ENCODE data around the gene SMIM33. TPM values are rescaled to one million over a fixed set of nuclear protein-coding genes. Genes with fewer than 3 reads are reported as not detected.

Gene SMIM33
- total and polyA plus RNA-seq, 2 donors (not counting 1 experiment from before 2014, with no cell fraction given), result not detected

- TF ChIP-seq, protein P1, sequence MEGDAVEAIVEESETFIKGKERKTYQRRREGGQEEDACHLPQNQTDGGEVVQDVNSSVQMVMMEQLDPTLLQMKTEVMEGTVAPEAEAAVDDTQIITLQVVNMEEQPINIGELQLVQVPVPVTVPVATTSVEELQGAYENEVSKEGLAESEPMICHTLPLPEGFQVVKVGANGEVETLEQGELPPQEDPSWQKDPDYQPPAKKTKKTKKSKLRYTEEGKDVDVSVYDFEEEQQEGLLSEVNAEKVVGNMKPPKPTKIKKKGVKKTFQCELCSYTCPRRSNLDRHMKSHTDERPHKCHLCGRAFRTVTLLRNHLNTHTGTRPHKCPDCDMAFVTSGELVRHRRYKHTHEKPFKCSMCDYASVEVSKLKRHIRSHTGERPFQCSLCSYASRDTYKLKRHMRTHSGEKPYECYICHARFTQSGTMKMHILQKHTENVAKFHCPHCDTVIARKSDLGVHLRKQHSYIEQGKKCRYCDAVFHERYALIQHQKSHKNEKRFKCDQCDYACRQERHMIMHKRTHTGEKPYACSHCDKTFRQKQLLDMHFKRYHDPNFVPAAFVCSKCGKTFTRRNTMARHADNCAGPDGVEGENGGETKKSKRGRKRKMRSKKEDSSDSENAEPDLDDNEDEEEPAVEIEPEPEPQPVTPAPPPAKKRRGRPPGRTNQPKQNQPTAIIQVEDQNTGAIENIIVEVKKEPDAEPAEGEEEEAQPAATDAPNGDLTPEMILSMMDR (IDR thresholded peaks at IDR 0.05), result no peak
- no peak for TF ChIP-seq EZH2 (IDR thresholded peaks at IDR 0.05; ENCODE audit: borderline replicate concordance, insufficient read depth, low read depth, low read length, poor library complexity, severe bottlenecking)
- H3K79me2 ChIP-seq (ENCODE audit: control insufficient read depth, insufficient read depth, low read length), result no peaks in the 10 kb centered on the region
- H3K27ac Mint-ChIP-seq, result no peak overlapping the region
- H3K4me1 Mint-ChIP-seq, result peaks cover 6% of the 10 kb centered on the region
- no peak overlapping the region for H2AFZ ChIP-seq (ENCODE audit: insufficient read depth, low read depth, low read length, poor library complexity, severe bottlenecking)
- peaks cover 0 to 7% of the 10 kb centered on the region in 2 donors for H3K4me1 ChIP-seq (ENCODE audit: control insufficient read depth in 2 of 2, insufficient read depth in 2 of 2, low read length in 2 of 2)
- ChIA-PET POLR2A (no interaction called here), CTCF (no interaction called here)
- H3K27ac ChIP-seq (ENCODE audit: low read length in 2 of 2), result no peak overlapping the region
- DNase-seq, result no peak
- no peaks in the 10 kb centered on the region for H3K27me3 Mint-ChIP-seq
- H3K27me3 ChIP-seq (replicated peaks in 1 of 4; ENCODE audit: control extremely low read depth in 1 of 4, control insufficient read depth in 3 of 4, insufficient read depth in 4 of 4, low read length in 3 of 4), result no peaks in the 10 kb centered on the region
- H3K36me3 ChIP-seq (replicated peaks in 1 of 2; ENCODE audit: control extremely low read depth in 1 of 2, control insufficient read depth in 1 of 2, extremely low read depth in 1 of 2, insufficient read depth in 2 of 2, low read length in 1 of 2), result no peaks in the 10 kb centered on the region
- H3K9me3 ChIP-seq (ENCODE audit: control extremely low read depth in 1 of 3, control insufficient read depth in 2 of 3, insufficient read depth in 1 of 3, low read length in 2 of 3), result no peaks in the 10 kb centered on the region
- no peak overlapping the region for H3K4me3 ChIP-seq (ENCODE audit: control extremely low read depth in 1 of 5, extremely low read depth in 1 of 5, insufficient read depth in 1 of 5, low read depth in 2 of 5, low read length in 4 of 5)
- no peak overlapping the region for H3K9ac ChIP-seq (ENCODE audit: low read length)
- no peak for ATAC-seq (ENCODE audit: low read depth)
- no peak overlapping the region for H3K4me2 ChIP-seq (replicated peaks; ENCODE audit: low read depth, low read length, poor library complexity, severe bottlenecking)
- 100% methylated on average over 1 of the region's 1 CpG for WGBS (ENCODE audit: insufficient coverage)
- H3K9me3 Mint-ChIP-seq (ENCODE audit: insufficient read depth), result no peaks in the 10 kb centered on the region
- H4K20me1 ChIP-seq (ENCODE audit: control insufficient read depth, insufficient read depth, low read length, poor library complexity, severe bottlenecking), result no peaks in the 10 kb centered on the region
- H3K4me3 Mint-ChIP-seq, result no peak overlapping the region
- intact Hi-C loops (cut with micrococcal nuclease), result no loop called here
Measured at GRCh38 chr5:139460455-139460854, 10.3 kb upstream of the SMIM33 start.

DNA sequence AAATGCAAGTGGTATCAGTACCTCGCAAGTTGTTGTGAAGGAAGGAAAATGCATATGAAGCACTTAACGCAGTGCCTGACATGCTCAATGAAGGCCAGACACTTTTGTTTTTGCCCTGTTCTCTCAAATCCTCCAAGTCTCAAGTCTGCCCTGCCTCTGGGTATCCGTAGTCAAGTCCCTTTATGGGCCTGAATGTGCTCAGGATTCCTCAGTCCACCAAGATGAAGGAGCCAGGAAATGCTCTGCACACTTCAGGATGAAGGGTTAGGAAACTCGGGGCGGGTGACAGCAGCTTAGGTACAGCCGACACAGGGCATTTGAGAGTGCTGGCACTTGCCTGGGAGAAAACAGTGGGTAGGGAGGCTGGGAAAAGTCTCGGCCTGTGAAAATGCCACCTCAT is 9.6 kb upstream of the SMIM33 start:
- Mint-ChIP-seq H3K4me3 (no peak overlapping the region), H3K27ac (no peak overlapping the region), H3K9me3 (ENCODE audit: insufficient read depth) (no peaks in the 10 kb centered on the region), H3K27me3 (no peaks in the 10 kb centered on the region), H3K4me1 (peaks cover 6% of the 10 kb centered on the region)
- Histone ChIP-seq H2AFZ (ENCODE audit: insufficient read depth, low read depth, low read length, poor library complexity, severe bottlenecking) (no peak overlapping the region), H3K27ac (ENCODE audit: low read length in 2 of 2) (no peak overlapping the region), H3K36me3 (replicated peaks in 1 of 2; ENCODE audit: control extremely low read depth in 1 of 2, control insufficient read depth in 1 of 2, extremely low read depth in 1 of 2, insufficient read depth in 2 of 2, low read length in 1 of 2) (no peaks in the 10 kb centered on the region), H3K9me3 (ENCODE audit: control extremely low read depth in 1 of 3, control insufficient read depth in 2 of 3, insufficient read depth in 1 of 3, low read length in 2 of 3) (no peaks in the 10 kb centered on the region), H3K79me2 (ENCODE audit: control insufficient read depth, insufficient read depth, low read length) (no peaks in the 10 kb centered on the region), H3K4me3 (ENCODE audit: control extremely low read depth in 1 of 5, extremely low read depth in 1 of 5, insufficient read depth in 1 of 5, low read depth in 2 of 5, low read length in 4 of 5) (no peak overlapping the region), H3K9ac (ENCODE audit: low read length) (no peak overlapping the region), H3K4me1 (ENCODE audit: control insufficient read depth in 2 of 2, insufficient read depth in 2 of 2, low read length in 2 of 2) (peaks cover 0 to 7% of the 10 kb centered on the region in 2 donors), H3K27me3 (replicated peaks in 1 of 4; ENCODE audit: control extremely low read depth in 1 of 4, control insufficient read depth in 3 of 4, insufficient read depth in 4 of 4, low read length in 3 of 4) (no peaks in the 10 kb centered on the region), H4K20me1 (ENCODE audit: control insufficient read depth, insufficient read depth, low read length, poor library complexity, severe bottlenecking) (no peaks in the 10 kb centered on the region), H3K4me2 (replicated peaks; ENCODE audit: low read depth, low read length, poor library complexity, severe bottlenecking) (no peak overlapping the region)
- TF ChIP-seq EZH2 (IDR thresholded peaks at IDR 0.05; ENCODE audit: borderline replicate concordance, insufficient read depth, low read depth, low read length, poor library complexity, severe bottlenecking), result no peak
- TF ChIP-seq, protein P1 (IDR thresholded peaks at IDR 0.05), result no peak
- 86% methylated on average over 3 of the region's 7 CpGs for WGBS (ENCODE audit: insufficient coverage)
- no peak for DNase-seq
- CTCF ChIA-PET, result no interaction called here
- no peak for ATAC-seq (ENCODE audit: low read depth)
- intact Hi-C loops (cut with micrococcal nuclease), result no loop called here
- POLR2A ChIA-PET, result no interaction called here

Measured in B cell (primary cell).